Lower lobe of right lung (tissue), 2 donors: ENCODE measurements around the gene NUMB. TPM values are rescaled to one million over a fixed set of nuclear protein-coding genes. Genes with fewer than 3 reads are reported as not detected.

ENCODE experiments used
- ATAC-seq, 2 donors: fragments of 200-7000 bp; cut with Tn5 transposase; one replicate each; pipeline ENCODE4 v1.9.1; 2020 to 2022; ENCODE audit warnings: mild to moderate bottlenecking in 2 of 2, moderate library complexity in 2 of 2
- DNase-seq: peaks from one replicate; pipeline ENCODE4 v3.0.0-alpha.2; 2020
- H3K27ac ChIP-seq: fragments of 200-600 bp; one replicate; pipeline ENCODE4 v1.8.0; 2022
- H3K27me3 ChIP-seq: fragments of 200-600 bp; one replicate; pipeline ENCODE4 v1.8.0; 2022; ENCODE audit warnings: low read depth
- H3K36me3 ChIP-seq: fragments of 200-600 bp; one replicate; pipeline ENCODE4 v1.8.0; 2022; ENCODE audit warnings: mild to moderate bottlenecking
- H3K4me1 ChIP-seq: fragments of 200-600 bp; one replicate; pipeline ENCODE4 v1.8.0; 2022
- H3K4me3 ChIP-seq: fragments of 200-600 bp; one replicate; pipeline ENCODE4 v1.8.0; 2022; ENCODE audit warnings: mild to moderate bottlenecking
- H3K9me3 ChIP-seq: fragments of 200-600 bp; one replicate; pipeline ENCODE4 v1.8.0; 2022
- intact Hi-C: fragments of 100-400 bp; cut with DNase I; formaldehyde crosslinking; loops from one replicate; pipeline ENCODE4 v1.11.0; 2022
- total RNA-seq: library from RNA; stranded (reverse); fragmentation: NEBNext Ultra II Directional; extraction: Animal tissue kit (Norgen Biotek cat#: 25700); gene quantifications from one replicate; pipeline ENCODE4 v1.2.1, GENCODE V29; 2021
- TF ChIP-seq, protein P1 (sequence below): fragments of 200-600 bp; IDR thresholded peaks from one replicate; pipeline ENCODE4 v1.8.0; 2022; ENCODE audit warnings: antibody characterized with exemption, mild to moderate bottlenecking
- donor health status: DM: no; HTN: yes; CAD: no; lungs with severe emphysema.

NUMB gene
- total RNA-seq, 1 donor from 2014 or later: 126 TPM

DNA sequence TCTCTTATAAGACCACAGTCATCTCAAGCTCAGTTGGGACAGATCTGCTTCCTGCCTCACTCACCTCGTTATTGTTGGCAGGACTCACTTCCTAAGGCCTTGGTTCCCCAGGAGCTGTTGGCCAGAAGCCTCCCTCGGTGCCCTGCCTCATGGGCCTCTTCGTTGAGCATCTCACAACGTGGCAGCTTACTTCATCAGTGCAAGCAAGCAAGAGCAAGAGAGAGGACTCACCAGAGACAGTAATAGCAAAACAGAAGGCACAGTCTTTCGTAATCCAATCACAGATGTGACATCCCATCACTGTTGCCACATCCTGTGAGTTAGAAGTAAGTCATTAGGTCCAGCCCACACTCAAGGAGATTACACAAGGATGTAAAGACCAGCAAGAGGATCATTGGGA, 5.1 kb upstream of the NUMB start:
- Histone ChIP-seq H3K9me3 (no peaks in the 10 kb centered on the region), H3K4me1 (peaks cover 88% of the 10 kb centered on the region), H3K36me3 (no peaks in the 10 kb centered on the region), H3K27me3 (no peaks in the 10 kb centered on the region), H3K4me3 (peak overlapping the region; percentile 15), H3K27ac (peak overlapping the region; percentile 74)
- TF ChIP-seq, protein P1, sequence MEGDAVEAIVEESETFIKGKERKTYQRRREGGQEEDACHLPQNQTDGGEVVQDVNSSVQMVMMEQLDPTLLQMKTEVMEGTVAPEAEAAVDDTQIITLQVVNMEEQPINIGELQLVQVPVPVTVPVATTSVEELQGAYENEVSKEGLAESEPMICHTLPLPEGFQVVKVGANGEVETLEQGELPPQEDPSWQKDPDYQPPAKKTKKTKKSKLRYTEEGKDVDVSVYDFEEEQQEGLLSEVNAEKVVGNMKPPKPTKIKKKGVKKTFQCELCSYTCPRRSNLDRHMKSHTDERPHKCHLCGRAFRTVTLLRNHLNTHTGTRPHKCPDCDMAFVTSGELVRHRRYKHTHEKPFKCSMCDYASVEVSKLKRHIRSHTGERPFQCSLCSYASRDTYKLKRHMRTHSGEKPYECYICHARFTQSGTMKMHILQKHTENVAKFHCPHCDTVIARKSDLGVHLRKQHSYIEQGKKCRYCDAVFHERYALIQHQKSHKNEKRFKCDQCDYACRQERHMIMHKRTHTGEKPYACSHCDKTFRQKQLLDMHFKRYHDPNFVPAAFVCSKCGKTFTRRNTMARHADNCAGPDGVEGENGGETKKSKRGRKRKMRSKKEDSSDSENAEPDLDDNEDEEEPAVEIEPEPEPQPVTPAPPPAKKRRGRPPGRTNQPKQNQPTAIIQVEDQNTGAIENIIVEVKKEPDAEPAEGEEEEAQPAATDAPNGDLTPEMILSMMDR: no peak
- DNase-seq (peak; percentile 66), ATAC-seq (peak; percentile 3 to 34)
- intact Hi-C loops: loop anchor here (10.0 kb wide), 1 partner anchor 169 kb away; no protein-coding TSS in a partner anchor

DNA sequence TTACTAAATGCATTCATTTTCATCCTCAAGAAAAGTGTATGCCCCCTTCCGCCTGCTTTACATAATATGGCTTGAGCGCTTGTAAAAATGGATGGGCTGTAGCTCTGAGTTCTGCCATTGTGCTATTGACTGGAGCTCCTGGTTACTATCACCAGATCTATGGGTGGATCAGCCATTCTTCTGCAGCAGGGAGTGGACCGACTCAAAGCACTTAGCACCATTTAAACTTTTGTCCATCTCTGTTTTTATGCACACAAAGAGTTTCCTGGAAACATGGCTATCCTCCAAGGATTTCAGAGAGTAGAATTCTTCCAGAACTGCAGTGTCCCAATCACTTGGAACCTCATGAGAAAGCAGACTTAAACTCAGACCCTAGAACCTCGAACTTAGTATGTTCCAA, 4.5 kb upstream of the NUMB start:
- Histone ChIP-seq H3K27me3 (no peaks in the 10 kb centered on the region), H3K36me3 (no peaks in the 10 kb centered on the region), H3K4me1 (peaks cover 82% of the 10 kb centered on the region), H3K9me3 (no peaks in the 10 kb centered on the region), H3K27ac (peak overlapping the region; percentile 74), H3K4me3 (peak overlapping the region; percentile 17)
- intact Hi-C loops: loop anchor here (10.0 kb wide), 1 partner anchor 168 kb away; no protein-coding TSS in a partner anchor
- ATAC-seq (no peak), DNase-seq (no peak)
- TF ChIP-seq, protein P1: no peak

DNA sequence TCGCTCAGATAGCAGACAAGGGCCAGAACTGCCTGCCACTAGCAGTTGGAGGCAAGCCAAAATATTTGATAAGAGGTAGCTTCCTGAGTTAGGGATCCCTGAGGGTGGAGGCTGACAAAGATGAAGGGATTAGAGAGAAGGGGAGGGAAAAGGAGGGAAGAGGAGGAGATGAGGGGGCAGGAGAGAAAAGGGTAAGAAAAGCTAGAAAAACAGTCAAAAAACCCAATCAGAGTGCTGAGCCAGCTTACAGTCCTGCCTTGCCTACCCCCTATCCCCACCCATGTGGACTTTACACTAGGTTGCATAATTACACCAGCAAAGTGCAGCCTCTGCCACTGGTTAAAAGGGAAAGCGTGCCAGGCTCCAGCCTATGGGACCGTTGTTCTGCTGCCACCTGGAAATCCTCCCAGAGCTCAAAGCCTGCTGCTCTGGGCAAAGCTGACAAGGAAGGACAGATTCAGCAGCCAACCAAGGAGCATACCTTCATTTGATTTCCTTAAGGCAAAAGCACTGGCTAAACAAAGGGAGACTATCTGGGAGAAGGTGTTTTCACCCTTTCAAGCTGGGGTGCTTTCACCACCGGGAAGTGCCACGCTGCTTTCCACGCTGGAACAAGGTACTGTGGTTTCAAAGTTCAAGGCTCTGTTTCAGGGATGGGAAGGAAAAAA, 3.8 kb upstream of the NUMB start:
- intact Hi-C loops: loop anchor here (10.0 kb wide), 1 partner anchor 167 kb away; no protein-coding TSS in a partner anchor
- Histone ChIP-seq H3K4me1 (peaks cover 79% of the 10 kb centered on the region), H3K36me3 (no peaks in the 10 kb centered on the region), H3K27me3 (no peaks in the 10 kb centered on the region), H3K27ac (peak overlapping the region; percentile 74), H3K9me3 (no peaks in the 10 kb centered on the region), H3K4me3 (peak overlapping the region; percentile 17)
- TF ChIP-seq, protein P1: no peak
- ATAC-seq (peak; percentile 35 to 39), DNase-seq (peak; percentile 69)

DNA sequence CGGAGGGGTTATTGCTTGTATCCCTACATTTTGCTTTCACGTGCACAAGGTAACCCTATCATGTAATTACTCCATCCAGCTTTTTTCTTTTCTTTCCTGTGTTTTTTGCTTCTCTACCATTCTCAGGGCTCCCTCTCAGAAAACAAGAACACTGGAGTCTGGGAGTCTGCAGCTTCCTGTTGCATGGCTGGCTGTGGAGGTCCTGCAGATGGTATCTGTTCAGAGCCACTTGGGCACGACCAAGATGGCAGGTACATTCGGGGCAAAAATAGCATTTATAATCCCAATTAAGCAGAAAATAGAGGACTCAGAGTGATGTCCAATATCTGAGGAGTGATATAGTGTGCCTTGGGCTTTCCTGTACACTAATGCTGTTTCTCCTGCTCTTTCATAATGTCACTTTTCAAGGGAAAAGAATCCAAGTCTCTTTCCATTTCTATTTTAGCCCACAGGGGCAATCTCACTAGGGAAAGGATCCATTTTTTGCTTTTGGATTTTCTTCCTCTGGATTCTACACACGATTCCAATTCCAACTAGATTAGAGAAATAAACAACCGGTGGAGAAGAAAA, 3.2 kb upstream of the NUMB start:
- peaks cover 78% of the 10 kb centered on the region for H3K4me1 ChIP-seq
- ATAC-seq: no peak
- peak overlapping the region; percentile 74 for H3K27ac ChIP-seq
- intact Hi-C loops: loop anchor here (10.0 kb wide), 1 partner anchor 167 kb away; no protein-coding TSS in a partner anchor
- H3K36me3 ChIP-seq: no peaks in the 10 kb centered on the region
- no peaks in the 10 kb centered on the region for H3K27me3 ChIP-seq
- peak overlapping the region; percentile 17 for H3K4me3 ChIP-seq
- no peak for DNase-seq
- TF ChIP-seq, protein P1: no peak
- H3K9me3 ChIP-seq: no peaks in the 10 kb centered on the region

DNA sequence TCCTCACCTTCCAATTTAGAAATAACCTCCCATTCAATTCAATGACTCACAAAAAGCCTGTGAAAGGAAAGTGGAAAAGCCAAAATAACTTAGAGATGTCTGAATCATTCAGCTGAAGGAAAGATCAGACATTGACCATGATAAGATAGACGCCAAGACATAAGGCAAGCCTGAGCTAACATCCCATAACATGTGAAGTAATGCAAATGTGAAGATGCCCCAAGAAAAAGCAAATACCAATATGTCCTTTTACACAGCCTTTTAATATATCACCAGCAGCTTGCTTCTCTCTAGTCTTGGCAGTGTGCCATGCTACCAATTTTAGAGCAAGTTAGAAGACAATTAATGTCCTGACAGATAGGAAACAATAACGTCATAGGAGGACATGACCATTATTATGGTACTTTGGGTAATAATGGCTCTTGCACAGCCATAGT, 2.4 kb upstream of the NUMB start:
- TF ChIP-seq, protein P1: no peak
- Histone ChIP-seq H3K9me3 (no peaks in the 10 kb centered on the region), H3K27ac (no peak overlapping the region), H3K4me3 (no peak overlapping the region), H3K36me3 (no peaks in the 10 kb centered on the region), H3K4me1 (peaks cover 78% of the 10 kb centered on the region), H3K27me3 (no peaks in the 10 kb centered on the region)
- DNase-seq: no peak
- no peak for ATAC-seq
- intact Hi-C loops: loop anchor here (10.0 kb wide), 1 partner anchor 166 kb away; no protein-coding TSS in a partner anchor
